Measurements from ENCODE around the gene NHEJ1. TPM values are rescaled to one million over a fixed set of nuclear protein-coding genes. Genes with fewer than 3 reads are reported as not detected.

NHEJ1 gene
- total and polyA plus RNA-seq, 2 of the 13 experiments (the other 11 are each of a cell fraction or from before 2014, with no cell fraction given) = 30.0 to 30.7 TPM

GRCh38 chr2:219057709-219058540 lies 102.7 kb downstream of the NHEJ1 start (continued):
- peak; percentile 33; the same call in 1 of the 2 replicates for TF ChIP-seq BCL3 (CRISPR knock-in tag; IDR thresholded peaks at IDR 0.05)
- TF ChIP-seq ZNF496 (CRISPR knock-in tag; IDR thresholded peaks at IDR 0.05; ENCODE audit: insufficient replicate concordance) = no peak
- TF ChIP-seq ZNF225 (CRISPR knock-in tag; IDR thresholded peaks at IDR 0.05) = no peak
- TF ChIP-seq ESRRA (CRISPR knock-in tag; IDR thresholded peaks at IDR 0.05; ENCODE audit: low read depth) = no peak
- 0 out of 2 replicates have a peak, but pooled peaks have one; percentile 18 for TF ChIP-seq SRF (IDR thresholded peaks at IDR 0.05; ENCODE audit: low read depth, low read length)
- TF ChIP-seq ELF1 (CRISPR knock-in tag; IDR thresholded peaks at IDR 0.05) = 0 out of 2 replicates have a peak, but pooled peaks have one; percentile 13
- no peak for TF ChIP-seq SETDB1 (CRISPR knock-in tag; IDR thresholded peaks at IDR 0.05; ENCODE audit: borderline replicate concordance)
- no peak for TF ChIP-seq EP300 (IDR thresholded peaks at IDR 0.05; ENCODE audit: low read depth in 2 of 2, low read length in 2 of 2)
- TF ChIP-seq EP300 (CRISPR knock-in tag; IDR thresholded peaks at IDR 0.05; ENCODE audit: borderline replicate concordance) = no peak
- no peak for TF ChIP-seq PRPF4 (IDR thresholded peaks at IDR 0.05; ENCODE audit: low read depth, low read length, poor library complexity, severe bottlenecking)
- no peak for TF ChIP-seq CHCHD3 (CRISPR knock-in tag; IDR thresholded peaks at IDR 0.05)
- no peak for TF ChIP-seq SNAPC4 (CRISPR knock-in tag; IDR thresholded peaks at IDR 0.05)
- no peak for TF ChIP-seq ZZZ3 (CRISPR knock-in tag; IDR thresholded peaks at IDR 0.05; ENCODE audit: borderline replicate concordance)
- TF ChIP-seq, protein P1, sequence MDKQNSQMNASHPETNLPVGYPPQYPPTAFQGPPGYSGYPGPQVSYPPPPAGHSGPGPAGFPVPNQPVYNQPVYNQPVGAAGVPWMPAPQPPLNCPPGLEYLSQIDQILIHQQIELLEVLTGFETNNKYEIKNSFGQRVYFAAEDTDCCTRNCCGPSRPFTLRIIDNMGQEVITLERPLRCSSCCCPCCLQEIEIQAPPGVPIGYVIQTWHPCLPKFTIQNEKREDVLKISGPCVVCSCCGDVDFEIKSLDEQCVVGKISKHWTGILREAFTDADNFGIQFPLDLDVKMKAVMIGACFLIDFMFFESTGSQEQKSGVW (CRISPR knock-in tag; IDR thresholded peaks at IDR 0.05; ENCODE audit: borderline replicate concordance) = no peak
- TF ChIP-seq CHD4 (IDR thresholded peaks at IDR 0.05; ENCODE audit: borderline replicate concordance, low read length) = no peak
- TF ChIP-seq SNAPC2 (CRISPR knock-in tag; IDR thresholded peaks at IDR 0.05) = no peak
- TF ChIP-seq BCLAF1 (IDR thresholded peaks at IDR 0.05) = no peak
- no peak for TF ChIP-seq ZNF562 (CRISPR knock-in tag; IDR thresholded peaks at IDR 0.05; ENCODE audit: borderline replicate concordance)
- no peak for TF ChIP-seq ZNF224 (CRISPR knock-in tag; IDR thresholded peaks at IDR 0.05)

All from HepG2 (cell line).